Endothelial cell of umbilical vein (primary cell): ENCODE measurements around the gene PHC3. TPM values are rescaled to one million over a fixed set of nuclear protein-coding genes. Genes with fewer than 3 reads are reported as not detected.

Source experiments
- BruUV-seq: library from RNA; stranded (reverse); fragments of 400-500 nt; replicated peaks from 2 replicates; lab custom pipeline; 2021; lab: Mats Ljungman, UMichigan
- CTCF ChIA-PET: fragments of 300-600, 350-600 bp; sonication (Branson Sonifier 250); formaldehyde crosslinking; loops from one replicate; lab custom pipeline; 2021; ENCODE audit warnings: antibody characterized with exemption, inconsistent platforms; lab: Charles Lee
- POLR2A ChIA-PET: fragments of 300-600, 350-600 bp; sonication (Branson Sonifier 250); formaldehyde crosslinking; loops from one replicate; lab custom pipeline; 2021; ENCODE audit warnings: antibody characterized with exemption, inconsistent platforms; lab: Charles Lee
- DNase-seq: peaks from one replicate; pipeline ENCODE4 v3.0.0-alpha.2; 2011; ENCODE audit warnings: low read depth, low spot score
- FAIRE-seq: peaks from 2 replicates; lab custom pipeline; 2011; peaks lifted over from hg19 to GRCh38; lab: Jason Lieb, UNC
- H2AFZ ChIP-seq: 2 replicates; pipeline ENCODE4 v1.6.0; 2012; ENCODE audit warnings: low read depth, low read length, control low read depth, inconsistent platforms
- H3K27ac ChIP-seq: 2 replicates; pipeline ENCODE4 v1.5.1; 2011; ENCODE audit warnings: low read depth, mild to moderate bottlenecking, control low read depth, low read length, moderate library complexity; ENCODE audit not compliant: insufficient read depth
- H3K27me3 ChIP-seq, 2 experiments: 2 replicates each; pipeline versions ENCODE4 v1.6.0 to v1.6.1; 2011; ENCODE audit warnings: low read length in 2 of 2, mixed read lengths in 1 of 2; ENCODE audit not compliant: control insufficient read depth in 2 of 2, insufficient read depth in 2 of 2
- H3K36me3 ChIP-seq, 2 experiments: 2 replicates in 1 of 2; 3 replicates in 1 of 2; pipeline ENCODE4 v1.5.1; 2011; ENCODE audit warnings: low read length in 2 of 2, mild to moderate bottlenecking in 1 of 2, moderate library complexity in 1 of 2; ENCODE audit not compliant: control insufficient read depth in 2 of 2, insufficient read depth in 2 of 2; ENCODE audit errors: extremely low read depth in 1 of 2
- H3K4me1 ChIP-seq: 3 replicates; pipeline ENCODE4 v1.5.1; 2011; ENCODE audit warnings: mild to moderate bottlenecking, low read length; ENCODE audit not compliant: control insufficient read depth, insufficient read depth; ENCODE audit errors: extremely low read depth
- H3K4me2 ChIP-seq: 2 replicates; pipeline ENCODE4 v1.6.1; 2011; ENCODE audit warnings: low read length, control low read depth, mixed read lengths; ENCODE audit not compliant: insufficient read depth
- H3K4me3 ChIP-seq, 3 experiments: fragments of 200-600 bp in 1 of 3; sonication (generic), shearing (Covaris generic) in 1 of 3; replicated peaks in 1 of 3; 2 replicates each; pipeline ENCODE4 v1.5.1; 2011 to 2016; ENCODE audit warnings: control low read depth in 3 of 3, low read length in 3 of 3, mild to moderate bottlenecking in 2 of 3, inconsistent platforms in 1 of 3, low read depth in 1 of 3, moderate library complexity in 1 of 3; ENCODE audit not compliant: insufficient read depth in 1 of 3
- H3K79me2 ChIP-seq: 2 replicates; pipeline ENCODE4 v1.6.0; 2012; ENCODE audit warnings: low read length, inconsistent platforms; ENCODE audit not compliant: control insufficient read depth, insufficient read depth
- H3K9ac ChIP-seq: replicated peaks from 2 replicates; pipeline ENCODE3; 2011; ENCODE audit warnings: low read length, control low read depth; ENCODE audit not compliant: insufficient read depth; ENCODE audit errors: extremely low read depth
- H3K9me1 ChIP-seq: replicated peaks from 3 replicates; pipeline ENCODE4 v1.6.0; 2011; ENCODE audit warnings: mild to moderate bottlenecking, low read length; ENCODE audit not compliant: control insufficient read depth, insufficient read depth; ENCODE audit errors: extremely low read depth
- H3K9me3 ChIP-seq: replicated peaks from 2 replicates; pipeline ENCODE4 v1.5.1; 2012; ENCODE audit warnings: low read length, inconsistent platforms; ENCODE audit not compliant: control insufficient read depth, insufficient read depth
- H4K20me1 ChIP-seq: replicated peaks from 2 replicates; pipeline ENCODE3; 2011; ENCODE audit warnings: mild to moderate bottlenecking, low read length; ENCODE audit not compliant: control insufficient read depth, insufficient read depth; ENCODE audit errors: extremely low read depth
- EZH2 ChIP-seq: IDR thresholded peaks from 2 replicates; pipeline ENCODE4 v1.6.1; 2012; ENCODE audit warnings: borderline replicate concordance, low read depth, mild to moderate bottlenecking, moderate library complexity, low read length, inconsistent platforms; ENCODE audit not compliant: severe bottlenecking
- FOS ChIP-seq: IDR thresholded peaks from 2 replicates; pipeline ENCODE4 v1.6.1; 2011; ENCODE audit warnings: mild to moderate bottlenecking, low read length, moderate library complexity, borderline replicate concordance; ENCODE audit not compliant: insufficient read depth
- GATA2 ChIP-seq: IDR thresholded peaks from 2 replicates; pipeline ENCODE4 v1.7.0; 2011; ENCODE audit warnings: low read depth, mild to moderate bottlenecking, moderate library complexity, mixed read lengths, low read length; ENCODE audit not compliant: insufficient read length, insufficient read depth
- JUN ChIP-seq: IDR thresholded peaks from 2 replicates; pipeline ENCODE4 v1.6.1; 2011; ENCODE audit warnings: borderline replicate concordance, low read depth; ENCODE audit not compliant: insufficient read length, insufficient read depth
- MYC ChIP-seq: IDR thresholded peaks from one replicate; pipeline ENCODE4 v1.6.1; 2011; ENCODE audit warnings: mild to moderate bottlenecking, low read depth, low read length
- POLR2A ChIP-seq: IDR thresholded peaks from 2 replicates; pipeline ENCODE4 v1.6.1; 2012; ENCODE audit warnings: low read depth, mild to moderate bottlenecking, control low read depth, low read length
- POLR2AphosphoS5 ChIP-seq: IDR thresholded peaks from 2 replicates; pipeline ENCODE4 v1.6.1; 2012; ENCODE audit warnings: low read depth, mild to moderate bottlenecking, control low read depth, low read length, moderate library complexity; ENCODE audit not compliant: insufficient read depth
- dilution Hi-C: fragments of 300-500 bp; cut with MboI; formaldehyde crosslinking; loops from one replicate; pipeline ENCODE4 v1.15.0; 2019; ENCODE audit warnings: low sequenced_read_pairs; ENCODE audit not compliant: extremely low pct_ligation_motif_present
- intact Hi-C: fragments of 100-400 bp; cut with micrococcal nuclease; formaldehyde crosslinking; loops from one replicate; pipeline ENCODE4 v1.10.0; 2022
- polyA plus RNA-seq, 4 experiments: library from polyadenylated mRNA; depleted of rRNA in 3 of 4; stranded (reverse) in 3 of 4; unstranded in 1 of 4; fragments of >200 nt; gene quantifications; 2 replicates each; pipeline versions ENCODE4 v1.2.1 to v1.2.3, GENCODE V29; 2011 to 2012; ENCODE audit warnings: missing spikeins in 1 of 4
- total RNA-seq: library from RNA; stranded (reverse); gene quantifications from 2 replicates; pipeline ENCODE4 v1.2.3, GENCODE V29; 2021
- TF ChIP-seq, protein P1 (sequence below): IDR thresholded peaks from 2 replicates; pipeline ENCODE4 v1.6.1; 2011; ENCODE audit not compliant: insufficient read depth, insufficient read length
- TF ChIP-seq, protein P2 (sequence below), 2 donors: IDR thresholded peaks; 1 replicate in 1 of 2; 2 replicates in 1 of 2; pipeline ENCODE4 v1.5.1; 2011; ENCODE audit warnings: low read length in 2 of 2, mild to moderate bottlenecking in 2 of 2, moderate library complexity in 2 of 2, control low read depth in 1 of 2, inconsistent platforms in 1 of 2, low read depth in 1 of 2; ENCODE audit not compliant: insufficient read depth in 1 of 2; ENCODE audit errors: extremely low read depth in 1 of 2

Gene PHC3
- total and polyA plus RNA-seq, 2 donors (not counting 3 experiments of a cell fraction or from before 2014, with no cell fraction given): 35.7 to 45.8 TPM

DNA sequence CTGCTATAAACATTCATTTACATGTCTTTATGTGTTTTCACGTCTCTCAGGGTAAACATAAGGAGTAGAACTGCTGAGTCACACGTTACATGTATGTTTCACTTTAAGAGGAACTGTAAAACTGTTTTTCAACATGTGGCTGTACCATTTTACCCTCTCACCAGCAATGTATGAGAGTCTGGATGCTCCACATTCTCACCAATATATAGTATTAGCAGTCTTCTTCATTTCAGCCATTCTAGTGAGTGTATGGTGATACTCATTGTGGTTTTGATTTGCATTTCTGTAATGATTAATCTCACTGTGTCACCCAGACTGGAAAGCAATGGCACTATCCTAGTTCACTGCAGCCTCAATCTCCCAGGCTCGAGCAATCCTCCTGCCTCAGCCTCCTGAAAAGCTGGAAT, 37.1 kb downstream of the PHC3 start:
- H3K36me3 ChIP-seq: peaks cover 3 to 5% of the 10 kb centered on the region in 2 experiments
- no peak overlapping the region for H3K9ac ChIP-seq
- no peaks in the 10 kb centered on the region for H3K9me3 ChIP-seq
- TF ChIP-seq POLR2A: no peak
- no peak for TF ChIP-seq JUN
- TF ChIP-seq GATA2: no peak
- TF ChIP-seq FOS: no peak
- TF ChIP-seq, protein P1, sequence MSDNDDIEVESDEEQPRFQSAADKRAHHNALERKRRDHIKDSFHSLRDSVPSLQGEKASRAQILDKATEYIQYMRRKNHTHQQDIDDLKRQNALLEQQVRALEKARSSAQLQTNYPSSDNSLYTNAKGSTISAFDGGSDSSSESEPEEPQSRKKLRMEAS: no peak
- TF ChIP-seq POLR2AphosphoS5: no peak
- TF ChIP-seq, protein P2, sequence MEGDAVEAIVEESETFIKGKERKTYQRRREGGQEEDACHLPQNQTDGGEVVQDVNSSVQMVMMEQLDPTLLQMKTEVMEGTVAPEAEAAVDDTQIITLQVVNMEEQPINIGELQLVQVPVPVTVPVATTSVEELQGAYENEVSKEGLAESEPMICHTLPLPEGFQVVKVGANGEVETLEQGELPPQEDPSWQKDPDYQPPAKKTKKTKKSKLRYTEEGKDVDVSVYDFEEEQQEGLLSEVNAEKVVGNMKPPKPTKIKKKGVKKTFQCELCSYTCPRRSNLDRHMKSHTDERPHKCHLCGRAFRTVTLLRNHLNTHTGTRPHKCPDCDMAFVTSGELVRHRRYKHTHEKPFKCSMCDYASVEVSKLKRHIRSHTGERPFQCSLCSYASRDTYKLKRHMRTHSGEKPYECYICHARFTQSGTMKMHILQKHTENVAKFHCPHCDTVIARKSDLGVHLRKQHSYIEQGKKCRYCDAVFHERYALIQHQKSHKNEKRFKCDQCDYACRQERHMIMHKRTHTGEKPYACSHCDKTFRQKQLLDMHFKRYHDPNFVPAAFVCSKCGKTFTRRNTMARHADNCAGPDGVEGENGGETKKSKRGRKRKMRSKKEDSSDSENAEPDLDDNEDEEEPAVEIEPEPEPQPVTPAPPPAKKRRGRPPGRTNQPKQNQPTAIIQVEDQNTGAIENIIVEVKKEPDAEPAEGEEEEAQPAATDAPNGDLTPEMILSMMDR (IDR thresholded peaks at IDR 0.05; ENCODE audit: extremely low read depth in 1 of 2, insufficient read depth in 1 of 2, low read depth in 1 of 2, low read length in 2 of 2): no peak
- no peak for TF ChIP-seq MYC
- no peak for TF ChIP-seq EZH2
- POLR2A ChIA-PET: no interaction called here
- no peaks in the 10 kb centered on the region for H3K4me1 ChIP-seq
- no peak overlapping the region for H3K27ac ChIP-seq
- dilution Hi-C loops: no loop called here
- FAIRE-seq (no peak), DNase-seq (no peak)
- H3K79me2 ChIP-seq: peaks cover 12% of the 10 kb centered on the region
- H3K9me1 ChIP-seq: no peaks in the 10 kb centered on the region
- no peak overlapping the region for H3K4me2 ChIP-seq
- H3K4me3 ChIP-seq: no peak overlapping the region
- no peaks in the 10 kb centered on the region for H3K27me3 ChIP-seq
- intact Hi-C loops: no loop called here
- H2AFZ ChIP-seq: no peak overlapping the region
- CTCF ChIA-PET: no interaction called here
- no TSS peak for BruUV-seq
- no peaks in the 10 kb centered on the region for H4K20me1 ChIP-seq
